DMS53 treated with DMSO at 0.1 percent for 48 hours (cell line): Measurements from ENCODE around the gene TRAF3IP3.

Experiments used
- DNase-seq: peaks from one replicate; lab custom pipeline; 2025; ENCODE audit not compliant: unreplicated experiment; lab: John Stamatoyannopoulos, UW

Gene TRAF3IP3

DNA sequence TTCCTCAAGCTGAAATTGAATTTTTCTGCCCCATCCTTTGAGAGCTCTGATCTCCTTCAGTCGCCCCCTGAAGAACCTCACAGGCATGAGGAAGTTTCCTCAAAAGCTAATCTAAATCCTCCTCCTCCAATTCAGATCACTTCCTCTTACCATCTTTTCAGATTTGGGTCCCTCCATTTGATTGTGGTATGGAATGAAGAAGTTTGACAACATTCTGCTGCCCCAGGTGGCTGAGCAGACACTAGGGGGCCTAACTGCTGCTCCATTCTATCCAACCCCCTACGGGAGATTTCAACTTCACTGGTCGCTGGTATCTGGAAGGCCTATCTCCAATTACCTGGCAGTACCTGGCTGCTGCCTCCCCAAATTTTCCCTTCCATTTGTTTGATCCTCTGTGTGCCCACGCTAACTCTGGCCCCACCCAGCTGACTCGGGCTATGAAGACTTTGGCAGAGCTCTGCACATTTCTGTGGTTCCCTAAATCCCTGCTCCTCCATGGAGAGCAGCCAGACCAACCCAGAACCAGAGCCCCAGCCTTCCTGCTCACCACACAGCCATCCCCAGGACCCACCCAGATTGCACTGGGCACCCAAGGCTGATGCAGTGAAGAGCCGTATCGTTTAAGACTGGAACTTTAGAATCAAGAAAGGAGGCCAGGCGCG, 42.3 kb downstream of the TRAF3IP3 start:
- DNase-seq, result no peak

DNA sequence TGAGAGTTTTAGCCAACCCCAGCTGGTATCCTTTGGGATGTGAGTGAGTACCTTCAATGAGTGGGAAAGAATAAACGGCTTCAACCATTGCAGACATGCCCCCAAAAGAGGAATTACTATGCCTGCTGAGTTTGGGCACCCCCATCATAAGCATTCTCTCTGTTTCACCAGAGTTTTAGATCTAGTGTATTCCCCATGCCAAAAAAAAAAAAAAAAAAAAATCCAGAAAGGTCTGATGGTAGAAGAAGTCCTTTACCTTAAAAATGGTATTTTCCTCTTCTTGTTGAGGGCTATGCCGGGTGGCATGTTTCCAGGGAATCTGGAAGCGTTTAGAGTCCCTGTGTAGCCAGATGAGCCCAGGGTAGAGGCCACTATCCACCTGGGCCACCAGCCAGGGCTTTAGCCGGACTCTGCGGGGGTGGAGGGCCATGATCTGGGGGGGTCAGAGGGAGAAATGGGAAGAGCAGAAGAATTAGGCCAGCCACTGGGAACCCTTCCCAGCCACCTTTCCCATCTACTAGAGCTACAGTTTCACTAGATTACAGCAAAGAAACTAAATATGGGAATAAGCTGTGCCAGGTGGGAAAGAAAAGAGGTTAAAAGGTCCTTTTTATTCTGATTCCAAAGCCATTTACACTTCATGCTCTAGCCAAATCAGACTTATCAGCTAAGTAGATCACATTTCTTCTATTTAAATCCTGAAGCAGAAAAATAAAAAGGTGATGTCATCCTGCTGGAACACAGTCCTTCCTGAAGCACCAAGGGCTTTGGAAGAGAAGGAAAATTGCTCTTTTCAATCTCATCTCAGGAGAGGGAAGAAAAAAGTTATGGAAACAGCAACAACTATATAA, 45.4 kb downstream of the TRAF3IP3 start:
- DNase-seq, result no peak

DNA sequence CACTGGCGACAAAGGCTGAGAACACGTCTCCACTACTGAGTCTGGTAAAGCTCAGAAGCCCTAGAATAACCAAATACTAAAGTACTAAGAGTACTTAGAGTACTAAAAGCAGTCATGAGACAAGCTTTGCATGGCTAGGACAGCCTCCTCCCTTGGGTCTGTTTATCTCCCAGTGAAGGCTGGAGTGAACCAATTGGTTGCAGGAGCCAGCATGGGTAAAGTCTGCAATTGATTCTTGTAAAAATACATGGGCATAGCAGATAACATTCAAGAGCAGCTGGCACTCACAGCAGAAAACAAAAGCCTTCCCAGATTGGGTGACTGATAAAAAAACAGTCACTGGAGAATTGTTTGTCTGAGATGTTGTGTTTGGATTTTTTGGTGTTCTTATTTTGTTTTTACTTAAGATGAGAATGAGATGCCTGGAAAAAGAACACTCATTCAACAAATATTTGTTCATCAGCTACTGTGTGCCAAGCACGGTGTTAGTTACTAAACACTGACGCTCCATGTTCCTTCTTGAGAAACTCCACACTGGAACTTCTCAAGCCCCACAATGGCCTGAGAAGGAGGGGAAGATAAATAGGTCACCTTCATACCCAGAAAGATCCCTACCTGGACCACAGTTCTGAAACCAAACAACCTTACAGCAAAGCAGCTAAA, 46.4 kb downstream of the TRAF3IP3 start:
- DNase-seq, result no peak

DNA sequence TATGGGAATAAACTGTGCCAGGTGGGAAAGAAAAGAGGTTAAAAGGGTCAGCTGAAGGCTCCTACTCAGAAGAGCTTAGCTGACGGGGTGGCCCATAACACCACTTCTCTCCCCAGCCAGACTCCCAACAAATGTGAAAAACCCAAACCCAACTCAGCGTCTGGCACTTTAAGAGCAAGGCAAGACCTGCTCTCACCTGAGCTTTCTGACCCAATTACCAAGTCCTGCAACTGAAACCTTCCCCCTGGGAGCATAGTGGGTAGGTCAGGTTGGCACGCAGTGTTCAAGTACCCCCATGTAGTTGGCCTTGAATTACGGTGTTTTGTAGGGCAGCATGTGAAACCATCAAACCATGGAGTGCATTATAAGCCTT, 46.9 kb downstream of the TRAF3IP3 start:
- no peak for DNase-seq

DNA sequence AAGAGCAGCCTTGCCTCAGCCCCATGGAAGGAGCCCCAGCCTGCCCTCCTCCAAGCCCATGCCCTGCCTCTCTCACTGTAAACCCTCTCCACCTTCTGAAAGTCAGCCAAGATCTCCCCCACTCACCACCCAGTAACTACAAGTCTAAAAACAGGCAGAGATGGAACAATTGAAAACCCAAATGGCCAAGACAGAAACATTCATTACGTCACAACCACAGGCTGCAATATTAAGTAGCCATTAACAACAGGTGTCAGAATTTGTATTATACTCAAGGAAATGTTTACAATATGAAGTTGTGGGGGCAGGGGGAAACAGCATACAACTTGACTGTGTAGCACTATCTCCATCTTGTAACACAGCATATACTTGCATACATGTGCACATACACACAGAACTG, 47.7 kb downstream of the TRAF3IP3 start:
- DNase-seq, result no peak

DNA sequence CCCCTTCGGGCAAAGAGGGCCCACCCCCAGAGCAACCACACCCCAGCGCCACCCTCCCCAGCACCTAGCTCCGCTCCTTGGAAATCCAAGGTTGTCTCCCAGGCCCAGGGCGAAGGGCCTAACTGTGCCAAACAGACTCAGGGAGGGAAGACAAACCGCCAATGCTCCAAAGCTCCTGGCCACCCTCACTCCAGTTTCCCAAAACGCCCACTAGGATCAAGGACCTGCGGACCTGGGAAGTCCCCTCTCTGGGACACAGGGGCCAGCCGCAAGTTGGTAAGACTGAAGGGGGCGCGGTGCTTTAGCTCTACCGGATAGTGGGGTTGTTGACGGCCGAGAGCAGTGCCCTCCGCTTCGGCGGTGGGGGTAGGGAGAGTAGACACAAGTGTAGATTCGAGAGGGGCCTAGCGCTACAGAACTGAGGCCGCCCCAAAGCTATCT, 49.5 kb downstream of the TRAF3IP3 start:
- DNase-seq, result no peak

DNA sequence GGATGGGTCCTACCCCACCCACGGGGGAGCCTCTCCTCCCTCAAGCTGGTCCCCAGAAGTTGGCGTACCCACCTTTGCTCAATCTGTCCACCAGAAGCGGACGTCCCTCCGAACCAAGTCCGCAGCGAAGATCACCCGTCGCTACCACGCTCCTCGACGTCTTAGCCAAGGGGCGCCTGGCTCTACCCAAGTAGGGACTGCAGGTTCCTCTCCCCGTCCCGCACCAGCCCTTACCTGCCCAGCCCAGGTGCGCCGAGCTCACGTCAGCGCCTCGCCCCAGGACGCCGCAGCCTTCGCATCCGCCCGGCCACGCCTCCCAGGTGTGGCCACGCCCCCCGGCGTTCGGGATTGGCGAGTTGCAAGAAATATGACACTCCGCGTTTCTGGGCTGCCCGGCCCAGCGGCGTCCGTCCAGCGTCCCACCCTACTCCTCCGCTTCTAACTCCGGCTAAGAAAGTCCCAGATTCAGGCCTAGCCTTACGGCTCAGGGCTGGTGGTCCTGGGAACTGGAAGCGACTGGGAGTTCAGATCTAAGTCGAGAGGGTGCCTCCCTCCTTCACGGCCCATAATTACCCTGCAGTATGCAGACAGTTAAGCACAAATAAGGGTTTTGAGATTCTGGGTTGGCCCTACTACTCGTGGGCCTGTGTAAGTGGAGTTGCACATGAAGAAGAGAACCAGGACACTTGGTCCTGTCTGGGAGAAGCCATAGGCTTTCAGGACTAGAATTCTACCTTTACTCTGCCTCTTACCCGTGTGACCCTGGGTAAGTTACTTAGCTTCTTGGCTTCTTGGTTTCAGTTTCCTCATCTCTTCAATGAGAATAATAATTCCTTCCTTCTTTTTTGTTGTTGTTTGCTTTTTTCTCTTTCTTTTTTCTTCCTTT, 50.3 kb downstream of the TRAF3IP3 start, which contains the start of gene IRF6:
Gene IRF6 (minus strand): TSS at position 268 of the 886 bp plus-strand sequence. CDS start 4,729 bp downstream, outside the sequence.
- DNase-seq, result peak; percentile 96

DNA sequence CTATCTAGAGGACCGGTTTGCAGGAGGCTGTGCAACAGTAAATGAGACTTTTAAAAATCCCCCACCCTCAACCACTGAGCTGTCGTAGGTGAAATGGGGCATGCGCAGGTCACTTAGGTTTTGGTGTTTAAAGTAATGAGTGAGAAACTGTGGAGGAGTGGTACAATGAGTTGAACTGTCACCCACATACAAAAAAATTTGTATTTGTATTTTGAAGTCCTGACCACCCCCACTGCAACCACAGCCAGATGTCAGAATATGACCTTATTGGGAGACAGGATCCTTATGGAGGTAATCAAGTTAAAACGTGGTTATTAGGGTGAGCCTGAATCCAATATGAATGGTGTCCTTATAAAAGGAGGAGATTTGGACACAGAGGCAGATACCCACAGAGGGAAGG, 51.7 kb downstream of the TRAF3IP3 start:
- no peak for DNase-seq

DNA sequence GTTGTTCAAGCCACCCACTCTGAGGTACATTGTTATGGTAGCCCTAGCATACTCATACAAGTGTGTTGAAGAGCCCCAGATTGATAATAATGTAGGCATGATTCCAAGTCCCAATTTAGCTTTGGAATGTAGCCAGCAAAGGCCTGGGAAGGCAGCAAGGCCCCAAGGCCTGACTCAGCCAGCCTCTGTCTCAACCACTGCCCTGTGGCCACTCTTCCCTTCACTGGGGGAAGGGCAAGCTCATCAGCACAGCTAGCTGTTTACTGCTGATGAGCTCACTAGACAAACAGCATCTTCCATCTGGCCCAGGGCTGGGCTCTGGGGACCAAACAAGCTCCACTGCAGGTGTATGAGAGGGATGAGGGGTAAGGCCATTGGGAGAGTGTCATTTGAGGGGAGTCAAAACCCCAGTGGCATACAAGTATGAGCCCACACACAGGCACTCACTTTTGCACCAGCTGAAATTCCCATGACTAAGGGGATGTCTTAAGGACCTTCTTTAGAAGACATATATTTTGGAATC, 52.3 kb downstream of the TRAF3IP3 start:
- DNase-seq, result peak; percentile 94

DNA sequence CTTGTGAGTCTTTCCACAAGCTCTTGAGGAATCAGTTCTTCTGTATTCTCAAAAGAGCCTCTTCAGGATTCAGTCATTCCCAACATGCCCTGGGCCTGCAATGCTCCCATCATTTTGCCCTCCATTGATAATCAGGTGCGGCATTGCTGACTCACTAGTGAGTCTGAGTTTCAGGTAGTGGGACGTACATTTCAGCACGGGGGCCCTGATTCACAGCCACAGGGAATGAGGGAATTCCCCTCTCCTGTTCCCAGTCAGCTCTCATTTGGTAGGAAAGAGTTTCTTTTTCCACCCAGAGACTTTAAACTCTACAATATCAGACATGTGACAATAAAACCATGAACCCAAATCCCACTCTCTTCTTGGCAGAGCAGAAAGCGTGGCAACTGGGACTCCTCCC, 53.8 kb downstream of the TRAF3IP3 start:
- DNase-seq, result no peak

DNA sequence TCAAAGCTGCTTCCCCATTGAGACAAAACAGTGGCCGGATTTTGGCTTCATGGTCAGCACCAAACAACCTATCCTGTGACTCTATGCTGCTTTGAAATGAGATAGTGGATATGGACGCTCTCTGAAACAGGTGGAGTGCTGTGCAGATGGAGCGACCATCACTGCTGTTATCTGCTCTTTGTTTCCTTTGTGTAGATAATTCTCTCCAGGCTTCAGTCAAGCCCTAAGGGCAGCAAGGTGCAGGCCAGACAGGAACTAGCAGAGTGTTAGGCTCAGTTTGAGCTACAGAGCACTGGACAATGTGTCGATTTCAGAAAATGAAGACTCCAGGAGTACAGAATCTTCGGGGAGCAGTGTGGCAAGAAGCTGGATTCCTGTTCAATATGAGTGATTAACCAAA, 54.9 kb downstream of the TRAF3IP3 start:
- no peak for DNase-seq

DNA sequence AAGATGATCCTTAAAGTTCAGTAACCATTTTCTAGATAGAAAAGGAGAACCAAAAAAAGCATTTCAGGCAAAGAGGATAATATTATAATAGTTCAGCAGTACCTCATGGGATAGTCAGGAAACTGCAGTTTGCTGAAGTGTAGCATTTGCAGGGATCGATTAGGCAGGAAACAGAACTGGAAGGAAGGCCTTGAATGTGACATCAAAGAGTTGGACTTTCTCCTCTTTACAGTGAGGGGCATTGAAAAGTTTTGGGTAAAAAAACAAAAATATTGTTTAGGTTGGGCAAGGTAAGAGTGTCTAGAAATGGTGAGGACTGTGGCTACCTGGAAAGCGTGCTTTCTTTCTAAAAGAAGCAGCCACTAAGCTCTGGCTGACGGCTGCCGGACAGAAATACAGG, 58.0 kb downstream of the TRAF3IP3 start:
- no peak for DNase-seq

DNA sequence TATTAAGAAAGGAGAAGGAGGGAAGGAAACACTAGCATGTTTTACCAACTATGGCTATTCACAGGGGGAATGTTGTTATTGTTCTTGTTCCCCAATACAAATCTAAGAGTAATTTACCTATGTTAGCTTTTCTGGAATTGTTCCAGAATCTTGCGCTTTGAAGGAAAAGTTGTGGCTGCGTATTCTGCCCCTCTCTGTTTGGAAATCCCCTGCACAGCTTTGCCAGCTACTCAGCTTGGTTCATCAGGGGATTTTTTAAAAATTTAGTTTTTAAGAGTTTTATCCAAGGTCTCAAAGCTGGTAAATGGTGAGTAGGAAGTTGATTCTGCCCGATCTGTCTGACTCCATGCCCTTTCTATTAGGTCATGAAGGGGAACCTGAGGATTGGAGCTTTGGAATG, 59.6 kb downstream of the TRAF3IP3 start:
- DNase-seq, result no peak

DNA sequence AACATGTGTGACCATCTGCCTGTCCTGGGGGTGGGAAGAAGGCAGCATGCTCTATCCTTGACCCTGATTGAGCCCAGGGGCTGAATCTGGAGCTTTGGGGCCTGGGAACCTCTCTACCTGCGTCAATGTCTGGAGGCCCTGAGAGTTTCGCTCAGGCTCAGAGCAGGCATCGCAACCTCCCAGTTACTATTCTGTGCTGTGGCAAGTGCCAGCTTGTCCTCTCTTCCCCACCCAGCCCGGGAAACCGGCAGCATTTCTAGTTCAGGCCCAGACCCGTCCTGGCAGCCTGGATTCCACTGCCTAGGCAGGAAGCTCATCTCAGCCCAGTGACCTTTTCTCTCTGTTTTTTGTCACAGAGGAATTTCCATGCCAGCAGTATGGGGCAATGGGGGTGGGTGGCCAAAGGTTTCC, 60.1 kb downstream of the TRAF3IP3 start:
- no peak for DNase-seq

DNA sequence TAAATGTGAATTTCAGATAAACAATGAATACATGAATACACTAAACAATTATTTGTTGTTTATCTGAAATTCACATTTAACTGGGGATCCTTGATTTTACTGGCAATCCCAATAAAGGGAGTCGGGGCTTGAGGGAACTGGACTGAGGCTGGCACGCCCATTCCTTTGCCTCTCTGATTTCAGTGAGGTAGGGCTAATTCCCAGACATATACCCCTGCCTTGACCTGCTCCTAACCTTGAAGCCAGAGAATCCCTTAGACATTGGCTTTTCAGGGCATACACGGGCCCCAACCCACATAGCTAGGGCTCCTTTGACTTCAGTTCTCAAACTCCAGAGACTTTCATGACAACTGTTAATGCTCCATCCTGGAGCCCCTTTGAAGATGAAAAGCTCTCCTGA, 61.1 kb downstream of the TRAF3IP3 start:
- DNase-seq, result no peak

DNA sequence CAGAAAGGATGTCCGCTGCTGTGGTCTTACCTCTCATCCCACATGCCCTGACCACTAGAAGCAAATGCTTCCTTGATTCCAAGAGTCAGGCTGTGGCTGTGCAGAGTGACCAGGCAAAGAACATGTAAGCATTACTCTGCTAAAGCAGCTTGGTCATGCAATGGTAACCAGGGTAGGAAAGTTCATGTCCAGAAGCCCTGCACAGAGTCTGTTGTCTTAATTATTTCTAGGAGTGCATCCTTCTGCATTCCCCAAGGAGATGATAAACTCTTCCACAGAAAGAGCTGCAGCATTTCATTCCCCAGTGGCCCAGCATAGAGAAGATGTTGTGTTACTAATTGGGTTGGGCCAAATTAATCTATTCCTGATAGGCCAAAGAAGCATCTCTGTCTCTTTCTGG, 61.8 kb downstream of the TRAF3IP3 start:
- DNase-seq, result no peak

DNA sequence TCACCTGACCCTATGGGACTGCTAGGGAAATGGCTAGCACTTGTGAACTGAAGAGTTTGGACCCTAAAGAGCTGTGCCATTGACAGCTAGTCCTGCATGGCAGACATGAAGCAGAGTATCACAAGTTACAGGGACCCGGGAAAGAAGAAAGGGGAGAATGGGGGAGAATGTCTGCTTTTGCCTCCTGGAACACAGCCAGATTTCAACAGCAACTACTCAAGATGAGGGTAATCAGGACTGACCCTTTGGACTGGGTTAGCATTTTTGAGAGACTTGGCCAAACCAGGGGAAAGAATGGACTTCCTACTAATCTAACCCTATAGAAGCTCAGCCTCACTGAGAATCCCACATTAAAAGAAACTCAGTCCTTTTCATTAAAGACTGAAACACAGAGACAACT, 63.2 kb downstream of the TRAF3IP3 start:
- DNase-seq, result no peak

DNA sequence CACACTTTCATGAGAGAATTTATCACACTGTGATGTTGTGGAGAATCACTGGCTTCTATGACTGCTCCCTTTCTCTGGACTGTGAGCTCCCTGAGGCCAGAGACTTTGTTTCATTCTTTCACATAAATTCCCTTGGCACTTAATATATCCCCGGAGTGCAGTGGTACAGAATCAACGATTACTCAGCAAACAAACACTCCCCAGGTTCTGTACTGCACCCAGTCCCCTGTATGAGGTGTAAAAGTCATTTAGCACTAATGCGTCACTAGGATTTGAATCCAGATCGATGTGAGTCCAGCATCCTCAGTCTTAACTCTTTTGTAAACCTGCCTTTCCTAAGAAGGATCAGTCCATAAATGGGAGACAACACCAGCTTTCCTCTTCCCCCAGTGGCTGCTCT, 65.1 kb downstream of the TRAF3IP3 start:
- DNase-seq, result no peak

DNA sequence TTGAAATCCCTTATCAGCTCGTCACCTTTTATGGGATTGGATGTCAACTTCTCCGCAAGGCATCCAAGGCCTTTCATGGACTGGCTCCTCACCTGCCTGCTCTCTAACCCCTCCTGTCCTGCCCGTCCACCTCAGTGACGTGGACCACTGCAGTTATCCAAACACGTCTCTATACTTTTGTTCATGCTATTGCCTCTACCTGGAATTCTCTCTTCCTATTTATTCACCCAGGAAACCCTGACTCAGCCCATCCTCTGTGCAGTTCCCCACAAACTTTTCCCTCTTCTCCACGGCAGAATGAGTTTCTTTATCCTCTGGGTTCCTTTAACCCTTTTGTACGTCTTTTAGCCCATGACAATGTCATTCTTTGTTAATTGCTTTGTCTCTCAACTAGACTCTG, 66.9 kb downstream of the TRAF3IP3 start:
- no peak for DNase-seq

DNA sequence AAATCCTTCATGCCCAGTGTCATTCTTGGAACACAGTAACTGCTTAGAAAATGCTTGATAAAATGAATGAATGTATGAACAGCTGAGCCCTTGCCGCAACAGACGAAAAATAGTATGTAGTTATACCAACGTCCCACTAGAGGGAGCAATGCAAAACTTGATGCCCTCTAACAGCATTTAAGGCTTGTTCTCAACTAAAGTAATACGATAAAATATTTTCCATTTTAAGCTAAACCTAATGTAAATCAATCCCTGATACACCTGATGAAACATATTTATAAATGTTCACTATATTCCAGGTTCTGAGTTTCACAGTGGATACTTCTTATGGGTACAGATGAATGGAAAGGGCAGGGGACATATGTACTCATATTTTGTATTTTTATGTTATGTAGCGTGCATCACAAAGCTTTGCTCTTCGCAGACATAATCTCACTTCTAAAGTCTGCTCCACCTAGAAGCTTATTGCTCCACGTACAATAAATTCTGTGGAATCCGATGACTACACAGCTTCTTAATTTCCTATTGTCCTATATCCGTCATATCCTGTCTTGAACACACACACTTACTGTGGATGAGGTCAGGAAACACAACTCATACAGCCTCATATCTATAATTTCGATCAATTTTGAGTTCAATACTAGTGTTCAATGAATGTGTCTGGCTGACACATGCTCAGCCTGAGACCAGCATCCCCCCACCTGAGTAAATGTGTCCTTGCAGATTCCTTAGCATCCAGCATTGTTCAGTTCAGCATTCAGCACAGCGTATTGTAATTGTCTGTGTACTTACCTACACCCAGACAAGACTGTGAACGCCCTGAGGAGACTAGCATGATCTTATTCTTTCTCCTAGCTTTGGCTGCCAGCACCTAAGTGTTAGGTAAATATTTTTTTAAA, 67.5 kb downstream of the TRAF3IP3 start:
- peak; percentile 79 for DNase-seq
